GM19238 (cell line): ENCODE results near the gene EVI5.
"Not testable (repeated sequence)": the region's sequence is repeated elsewhere in the genome, so short reads cannot be mapped to it uniquely, and the experiment has no call there.

Experiments
- DNase-seq: peaks from one replicate; pipeline ENCODE4 v3.0.0; 2011; ENCODE audit warnings: low spot score; ENCODE audit not compliant: insufficient read length

EVI5 gene

GRCh38 chr1:92583821-92584760 lies 200.8 kb downstream of the EVI5 start:
- DNase-seq = no peak

GRCh38 chr1:92577261-92577895 lies 207.5 kb downstream of the EVI5 start:
- no peak for DNase-seq

GRCh38 chr1:92575123-92575522 lies 209.8 kb downstream of the EVI5 start:
- DNase-seq = no peak

- no peak for DNase-seq
Observed at GRCh38 chr1:92572520-92572919, 212.4 kb downstream of the EVI5 start.

GRCh38 chr1:92571578-92571977 lies 213.3 kb downstream of the EVI5 start:
- no peak for DNase-seq

GRCh38 chr1:92567211-92567868 lies 217.6 kb downstream of the EVI5 start:
- DNase-seq = no peak

GRCh38 chr1:92563457-92564216 lies 221.3 kb downstream of the EVI5 start:
- peak; percentile 23 for DNase-seq

GRCh38 chr1:92556350-92556749 lies 228.6 kb downstream of the EVI5 start:
- no peak for DNase-seq

GRCh38 chr1:92554216-92554615 lies 230.7 kb downstream of the EVI5 start:
- DNase-seq = no peak

GRCh38 chr1:92551916-92552315 lies 233.0 kb downstream of the EVI5 start:
- no peak for DNase-seq

GRCh38 chr1:92544756-92545165 lies 240.1 kb downstream of the EVI5 start:
- DNase-seq = no peak

- DNase-seq = no peak
Observed at GRCh38 chr1:92543131-92544055, 241.5 kb downstream of the EVI5 start.

GRCh38 chr1:92538413-92539061 lies 246.4 kb downstream of the EVI5 start:
- peak; percentile 20 for DNase-seq

- DNase-seq = peak; percentile 15
Observed at GRCh38 chr1:92538048-92538412, 246.9 kb downstream of the EVI5 start.

- DNase-seq = peak; percentile 5
Observed at GRCh38 chr1:92536980-92537884, 247.7 kb downstream of the EVI5 start.

GRCh38 chr1:92536211-92536979 lies 248.5 kb downstream of the EVI5 start:
- DNase-seq = no peak

GRCh38 chr1:92532371-92532770 lies 252.5 kb downstream of the EVI5 start:
- not testable (repeated sequence) for DNase-seq

- DNase-seq = not testable (repeated sequence)
Observed at GRCh38 chr1:92531939-92532338, 253.0 kb downstream of the EVI5 start.
